GM19395 (cell line): ENCODE data around the gene PRDM5.
A peak's percentile ranks its signal among the peaks of the same experiment; 100 is the strongest.

Source experiments
- ATAC-seq: cut with Tn5 transposase; IDR thresholded peaks from one replicate; pipeline ENCODE4 v1.9.1; 2021; ENCODE audit warnings: mild to moderate bottlenecking, moderate library complexity; ENCODE audit not compliant: unreplicated experiment

PRDM5 gene

DNA sequence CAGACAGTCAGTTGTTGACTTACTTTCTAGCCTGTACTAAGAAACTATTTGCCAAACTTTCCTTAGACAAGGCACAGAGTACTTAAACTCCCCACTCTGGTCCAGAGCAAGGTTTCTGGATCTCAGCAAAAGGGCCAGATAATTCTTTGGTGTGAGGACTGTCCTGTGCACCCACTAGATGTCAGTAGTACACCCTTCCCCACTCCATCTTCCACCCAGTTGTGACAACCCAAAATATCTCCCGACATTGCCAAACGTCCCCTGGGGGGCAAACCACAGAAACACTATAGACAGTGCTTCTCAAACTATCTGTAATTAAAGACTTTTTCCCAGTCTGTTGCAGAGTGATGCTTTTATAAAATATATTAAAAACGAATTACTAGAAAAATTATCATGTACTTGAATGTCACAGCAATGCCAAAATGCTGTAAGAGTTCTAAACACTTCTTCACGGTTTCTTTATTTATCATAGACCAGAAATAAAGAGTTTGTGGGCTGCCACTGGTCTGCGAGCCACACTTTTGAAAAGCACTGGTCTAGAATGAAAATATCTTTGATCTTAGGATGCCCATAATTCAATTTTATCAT lies 203.5 kb downstream of the PRDM5 start:
- peak; percentile 85 for ATAC-seq

- no peak for ATAC-seq
Measured at GRCh38 chr4:120716346-120716745, 206.2 kb downstream of the PRDM5 start.

DNA sequence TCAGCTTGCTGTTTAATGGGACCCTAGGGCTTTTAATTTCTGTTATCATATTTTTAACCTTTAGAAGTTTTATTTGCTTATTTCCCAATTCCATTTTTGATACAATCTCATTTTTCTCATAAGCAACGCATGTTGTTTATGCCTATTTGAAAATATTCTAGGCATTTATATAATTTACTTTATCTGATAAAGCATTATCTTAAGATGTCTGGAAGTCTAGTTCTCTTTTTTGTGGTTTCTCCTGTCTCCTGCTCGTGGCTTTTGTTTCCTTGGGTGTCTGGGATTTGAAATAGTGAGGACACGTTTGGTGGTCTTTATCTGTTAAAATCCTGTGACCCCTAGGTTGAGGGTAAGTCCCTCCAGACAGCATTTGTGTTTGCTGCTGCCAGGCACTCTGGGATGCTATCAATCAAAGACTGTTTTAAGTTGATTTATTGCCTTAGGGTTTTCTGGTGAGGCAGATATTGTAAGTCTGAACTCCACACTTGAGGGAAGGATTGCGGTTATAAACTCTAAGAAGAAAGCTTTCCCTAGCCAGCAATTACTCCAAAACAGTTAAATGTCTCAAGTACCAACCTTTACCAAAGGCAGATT lies 208.0 kb downstream of the PRDM5 start:
- no peak for ATAC-seq

DNA sequence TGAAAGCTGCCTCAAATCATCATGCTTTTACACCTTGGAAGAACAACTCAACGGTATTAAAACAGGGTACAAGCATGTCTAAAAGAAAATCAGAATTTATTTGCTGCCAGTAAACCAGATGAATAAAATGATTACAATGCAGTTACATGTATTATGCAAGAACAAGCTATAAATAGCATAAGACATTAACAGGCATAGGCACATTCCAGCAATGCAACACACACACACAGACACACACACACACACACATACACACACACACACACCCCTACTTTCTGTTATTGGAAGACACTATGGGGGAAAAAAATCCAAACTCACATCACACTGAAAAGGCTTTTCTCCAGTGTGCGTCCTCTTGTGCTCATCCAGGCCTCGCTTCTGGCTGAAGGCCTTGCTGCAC lies 212.5 kb downstream of the PRDM5 start:
- no peak for ATAC-seq

- ATAC-seq, result no peak
Measured at GRCh38 chr4:120704538-120704937, 218.0 kb downstream of the PRDM5 start.

DNA sequence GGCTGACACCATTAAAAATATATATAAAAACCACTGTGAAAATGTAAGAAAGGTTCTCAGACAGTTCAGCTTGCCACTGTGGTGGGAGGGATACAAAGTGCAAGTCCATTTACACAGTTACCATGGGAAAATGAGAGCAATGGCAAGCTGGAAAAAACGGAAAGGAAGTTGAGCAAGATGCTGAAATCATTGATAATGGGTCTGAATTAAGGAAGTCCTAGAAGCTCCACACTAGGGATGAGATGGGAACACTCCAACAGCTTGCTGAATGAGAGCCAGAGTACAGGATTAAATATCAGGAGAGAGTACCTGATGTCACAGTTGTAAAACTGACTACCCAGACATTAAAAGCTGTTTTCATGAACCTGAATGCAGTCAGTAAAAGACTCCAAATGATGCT lies 218.6 kb downstream of the PRDM5 start:
- no peak for ATAC-seq

GRCh38 chr4:120699354-120699753 lies 223.2 kb downstream of the PRDM5 start:
- no peak for ATAC-seq

DNA sequence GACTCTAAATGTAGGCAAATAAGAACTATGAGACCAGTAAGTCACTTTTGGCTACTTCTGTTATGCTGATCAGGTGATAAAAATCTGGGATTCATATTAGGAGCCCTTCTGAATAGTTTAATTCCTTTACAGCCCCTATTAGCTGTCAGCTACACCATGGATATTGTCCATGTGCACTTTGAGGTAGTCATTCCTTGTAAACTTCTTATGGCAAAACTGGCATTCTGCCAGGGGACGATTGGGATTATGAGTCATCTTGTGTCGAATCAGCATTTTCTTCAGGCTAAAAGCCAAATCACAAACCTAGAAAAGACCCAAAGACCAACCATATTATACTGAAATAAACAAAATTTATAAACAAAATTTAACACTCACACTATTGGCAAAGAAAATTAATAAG lies 227.6 kb downstream of the PRDM5 start:
- ATAC-seq, result no peak

- no peak for ATAC-seq
Measured at GRCh38 chr4:120693816-120694215, 228.7 kb downstream of the PRDM5 start.

DNA sequence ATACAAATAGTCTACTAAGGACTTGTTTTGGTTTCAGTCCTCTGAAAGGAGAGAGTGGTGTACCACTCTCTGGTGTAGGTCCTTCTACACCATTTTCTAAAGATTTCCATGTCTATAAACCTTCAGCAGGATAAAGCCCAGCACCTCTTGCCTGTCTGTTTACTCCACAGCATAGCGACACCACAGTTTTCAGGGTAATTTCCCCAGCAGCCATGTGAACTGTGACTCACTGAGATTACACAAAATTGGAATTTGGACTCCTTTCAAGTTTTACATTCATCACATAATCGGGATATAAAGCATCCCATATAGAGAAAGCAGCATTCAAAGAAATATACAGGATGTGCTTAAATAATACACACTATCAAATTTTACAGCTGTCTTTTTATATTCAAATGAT lies 229.6 kb downstream of the PRDM5 start:
- no peak for ATAC-seq

DNA sequence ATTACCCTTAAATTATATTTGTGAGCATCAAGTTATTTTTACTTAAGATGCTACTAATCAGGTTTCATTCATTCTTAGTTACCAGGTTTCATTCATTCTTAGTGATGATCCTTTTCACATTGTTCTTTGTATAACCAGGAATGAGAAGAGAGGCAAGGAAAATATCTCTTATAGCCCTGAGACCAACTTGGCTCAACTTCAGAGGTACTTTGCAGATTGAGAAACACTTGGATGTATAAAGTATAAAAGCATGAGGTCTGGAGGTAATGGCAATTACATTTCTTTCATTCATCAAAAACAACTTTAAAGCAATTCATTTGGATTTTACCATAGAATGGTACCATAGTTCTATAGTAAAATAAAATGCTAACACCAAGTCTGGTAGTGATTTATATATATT lies 231.0 kb downstream of the PRDM5 start:
- ATAC-seq, result no peak

- no peak for ATAC-seq
Measured at GRCh38 chr4:120691106-120691505, 231.4 kb downstream of the PRDM5 start.

DNA sequence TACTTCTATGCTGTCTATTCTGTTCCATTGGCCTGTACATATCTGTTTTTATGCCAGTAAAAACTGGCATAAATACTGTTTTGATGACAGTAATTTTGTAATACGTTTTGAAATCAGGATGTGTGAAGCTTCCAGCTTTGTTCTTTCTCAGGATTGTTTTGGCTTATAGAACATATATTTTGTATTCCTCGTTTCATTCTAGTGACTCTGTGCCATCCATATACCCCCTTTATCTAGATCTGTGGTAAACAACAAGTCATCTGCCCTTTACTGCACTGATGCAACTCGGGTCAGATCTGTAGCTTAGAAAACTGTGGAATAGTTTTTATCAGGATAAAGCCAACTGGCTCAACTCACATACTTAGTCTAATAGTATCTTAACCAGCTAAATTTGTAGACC lies 233.7 kb downstream of the PRDM5 start:
- no peak for ATAC-seq

- ATAC-seq, result no peak
Measured at GRCh38 chr4:120685756-120686278, 236.7 kb downstream of the PRDM5 start.

- no peak for ATAC-seq
Measured at GRCh38 chr4:120683897-120684540, 238.5 kb downstream of the PRDM5 start.

GRCh38 chr4:120682981-120683380 lies 239.5 kb downstream of the PRDM5 start:
- ATAC-seq, result no peak

GRCh38 chr4:120680647-120681228 lies 241.8 kb downstream of the PRDM5 start:
- ATAC-seq, result no peak

GRCh38 chr4:120673696-120674095 lies 248.8 kb downstream of the PRDM5 start:
- no peak for ATAC-seq

DNA sequence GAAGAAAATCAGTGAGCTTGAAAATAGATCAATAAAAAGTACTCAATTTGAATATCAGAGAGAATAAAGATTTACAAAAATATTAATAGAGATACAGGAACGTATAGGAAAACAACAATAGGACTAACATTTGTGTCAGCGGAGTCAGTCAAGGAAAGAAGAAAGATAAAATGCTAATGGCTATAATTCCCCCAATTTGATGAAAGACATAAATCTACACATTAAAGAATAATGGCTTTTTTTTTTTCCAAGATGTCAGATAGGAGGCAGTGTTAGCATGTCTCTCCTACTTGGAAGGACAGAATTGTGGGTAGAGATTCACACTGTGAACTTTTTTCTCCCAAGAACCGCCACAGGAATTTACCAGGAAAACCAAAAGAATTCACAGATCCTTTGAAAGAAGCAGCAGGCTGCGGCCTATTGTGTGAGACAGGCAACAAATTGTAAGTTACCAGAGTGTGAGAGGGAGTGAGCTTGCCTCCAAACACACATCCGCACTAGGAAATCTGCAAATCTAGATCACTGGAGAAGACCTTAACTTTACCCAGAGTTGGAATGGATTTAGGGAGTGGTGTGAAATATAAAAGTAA lies 249.9 kb downstream of the PRDM5 start:
- no peak for ATAC-seq

- no peak for ATAC-seq
Measured at GRCh38 chr4:120672076-120672475, 250.4 kb downstream of the PRDM5 start.

GRCh38 chr4:120671538-120671937 lies 251.0 kb downstream of the PRDM5 start:
- no peak for ATAC-seq

DNA sequence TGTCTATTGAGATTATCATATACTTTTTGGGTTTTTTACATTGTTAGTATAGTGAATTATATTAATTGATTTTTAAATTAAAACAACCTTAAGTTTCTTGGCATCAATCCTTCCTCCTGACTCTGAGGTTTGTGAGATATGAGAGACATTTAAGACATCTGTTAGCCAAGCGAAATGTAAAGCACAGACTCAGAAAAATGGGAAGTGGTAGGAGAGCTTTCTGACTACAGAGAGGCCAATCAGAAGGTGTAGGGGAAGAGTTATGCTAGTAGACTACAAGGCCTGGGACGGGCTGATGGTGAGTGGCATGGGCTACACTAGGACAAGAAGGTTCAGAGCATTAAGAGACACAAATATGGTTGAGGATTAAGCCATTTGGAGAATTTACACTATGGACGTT lies 255.4 kb downstream of the PRDM5 start:
- ATAC-seq, result no peak
